Testis (tissue), 2 donors: Measurements from ENCODE around the gene CDK11B.

ENCODE experiments used
- CTCF ChIP-seq, 3 experiments: fragments of 450-650 bp in 2 of 3; fragments of 200-600 bp in 1 of 3; sonication (generic) in 1 of 3; IDR thresholded peaks; one replicate each; pipeline ENCODE4 v1.5.1; 2016 to 2019; ENCODE audit warnings: antibody characterized with exemption in 3 of 3, mild to moderate bottlenecking in 2 of 3, moderate library complexity in 1 of 3
- POLR2A ChIP-seq: fragments of 450-650 bp; IDR thresholded peaks from one replicate; pipeline ENCODE4 v1.6.1; 2017; ENCODE audit warnings: antibody characterized with exemption, mild to moderate bottlenecking, moderate library complexity

- TF ChIP-seq CTCF (IDR thresholded peaks at IDR 0.05) = no peak
- TF ChIP-seq POLR2A = no peak
Measured at GRCh38 chr1:1684031-1684681, 25.4 kb upstream of the CDK11B start.
